ENCODE measurements around the gene FRMD8. TPM values are rescaled to one million over a fixed set of nuclear protein-coding genes. Genes with fewer than 3 reads are reported as not detected.

FRMD8 gene
- total RNA-seq, 4 donors from 2014 or later = 11.5 to 51.7 (median 20.1) TPM

GRCh38 chr11:65399845-65400244 lies 13.4 kb downstream of the FRMD8 start:
- in situ Hi-C loops (cut with MboI; ENCODE audit: low sequenced_read_pairs in 4 of 4) (no loop called here), intact Hi-C loops (cut with DNase I; ENCODE audit: low total_unique reads) (no loop called here)
- Histone ChIP-seq H3K36me3 (peaks cover 0 to 52% of the 10 kb centered on the region in 2 donors), H3K4me3 (no peak overlapping the region), H3K4me1 (no peaks in the 10 kb centered on the region), H3K9me3 (no peaks in the 10 kb centered on the region), H3K27ac (no peak overlapping the region), H3K27me3 (no peaks in the 10 kb centered on the region)
- TF ChIP-seq POLR2A (IDR thresholded peaks at IDR 0.05) (no peak), CTCF (IDR thresholded peaks at IDR 0.05 in 4 of 5, conservative IDR thresholded peaks at IDR 0.05 in 1 of 5) (no peak)
- DNase-seq = no peak
- no peak for ATAC-seq

DNA sequence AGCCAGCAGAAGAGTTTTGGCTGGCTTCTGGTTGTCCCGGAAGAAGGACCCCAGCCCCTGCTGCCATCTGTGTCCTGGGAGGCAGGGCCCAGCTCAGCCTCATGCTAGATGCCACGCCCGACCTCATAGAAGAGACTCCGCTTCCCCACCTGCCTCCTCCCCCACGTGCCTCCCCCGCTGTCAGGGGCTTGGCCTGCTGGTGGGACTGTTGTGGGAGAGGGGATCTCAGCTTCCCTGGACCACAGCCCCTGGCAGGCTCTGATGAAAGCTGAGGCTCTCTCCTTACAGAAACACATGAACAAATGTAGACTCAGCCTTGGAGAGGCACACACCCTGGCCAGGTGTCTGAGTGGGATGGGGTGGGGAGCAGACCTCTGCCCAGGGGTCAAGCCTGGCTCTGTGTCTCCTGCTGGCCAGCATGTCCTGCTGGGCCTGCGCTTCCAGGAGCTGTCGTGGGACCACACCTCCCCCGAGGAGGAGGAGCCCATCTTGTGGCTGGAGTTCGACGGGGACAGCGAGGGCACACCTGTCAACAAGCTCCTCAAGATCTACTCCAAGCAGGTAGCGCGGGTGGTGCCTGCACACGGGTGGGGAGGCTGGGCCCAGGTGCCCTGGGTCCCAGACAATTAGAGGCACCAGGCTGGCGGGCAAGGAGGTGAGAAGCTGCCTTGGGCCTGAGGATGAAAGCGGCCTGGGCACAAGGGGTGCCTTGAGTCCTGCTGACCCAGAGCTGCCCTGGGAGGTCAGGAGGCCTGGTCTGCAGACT lies 14.1 kb downstream of the FRMD8 start:
- intact Hi-C loops (cut with DNase I; ENCODE audit: low total_unique reads) = no loop called here
- in situ Hi-C loops (cut with MboI; ENCODE audit: low sequenced_read_pairs in 4 of 4) = no loop called here
- no peaks in the 10 kb centered on the region for H3K9me3 ChIP-seq
- ATAC-seq = no peak
- TF ChIP-seq CTCF (IDR thresholded peaks at IDR 0.05 in 4 of 5, conservative IDR thresholded peaks at IDR 0.05 in 1 of 5) (no peak), POLR2A (IDR thresholded peaks at IDR 0.05) (no peak)
- H3K36me3 ChIP-seq = peaks cover 0 to 57% of the 10 kb centered on the region in 2 donors
- no peaks in the 10 kb centered on the region for H3K27me3 ChIP-seq
- H3K4me3 ChIP-seq = no peak overlapping the region
- H3K27ac ChIP-seq = no peak overlapping the region
- H3K4me1 ChIP-seq = no peaks in the 10 kb centered on the region
- DNase-seq = no peak

DNA sequence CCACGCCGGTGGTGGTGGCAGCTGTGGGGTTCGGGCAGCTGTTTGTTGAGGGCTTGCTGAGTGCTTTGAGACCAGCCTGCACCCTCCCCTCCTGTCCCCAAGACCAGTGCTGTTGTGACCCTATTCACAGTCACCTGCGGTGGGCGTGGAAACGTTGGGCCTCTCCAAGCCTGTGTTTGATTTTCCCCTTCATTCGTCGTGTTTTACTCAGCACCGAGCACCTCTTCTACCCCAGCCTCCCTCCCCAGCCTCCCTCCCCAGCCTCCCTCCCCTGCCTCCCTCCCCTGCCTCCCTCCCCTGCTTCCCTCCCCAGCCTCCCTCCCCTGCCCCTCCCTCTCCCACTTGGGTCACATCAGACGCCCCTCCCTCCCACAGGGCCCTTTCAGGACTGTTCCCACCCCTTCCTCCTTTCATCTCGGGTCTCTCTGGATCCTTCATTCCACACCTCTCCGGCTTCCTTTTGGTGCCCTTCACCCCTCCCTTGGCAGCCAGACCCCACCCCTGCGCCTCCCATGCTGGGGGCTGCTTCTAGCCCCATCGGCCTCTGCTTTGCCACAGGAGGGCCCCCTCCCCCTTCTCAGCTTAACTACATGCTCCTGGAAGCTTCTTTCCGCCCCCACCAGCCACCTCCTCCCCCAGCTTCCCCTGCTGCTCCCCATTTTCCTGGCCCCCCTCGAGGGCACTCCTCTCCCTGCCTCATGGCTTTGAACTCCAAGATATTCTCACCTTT lies 14.8 kb downstream of the FRMD8 start:
- DNase-seq = no peak
- no peak overlapping the region for H3K27ac ChIP-seq
- intact Hi-C loops (cut with DNase I; ENCODE audit: low total_unique reads) = no loop called here

DNA sequence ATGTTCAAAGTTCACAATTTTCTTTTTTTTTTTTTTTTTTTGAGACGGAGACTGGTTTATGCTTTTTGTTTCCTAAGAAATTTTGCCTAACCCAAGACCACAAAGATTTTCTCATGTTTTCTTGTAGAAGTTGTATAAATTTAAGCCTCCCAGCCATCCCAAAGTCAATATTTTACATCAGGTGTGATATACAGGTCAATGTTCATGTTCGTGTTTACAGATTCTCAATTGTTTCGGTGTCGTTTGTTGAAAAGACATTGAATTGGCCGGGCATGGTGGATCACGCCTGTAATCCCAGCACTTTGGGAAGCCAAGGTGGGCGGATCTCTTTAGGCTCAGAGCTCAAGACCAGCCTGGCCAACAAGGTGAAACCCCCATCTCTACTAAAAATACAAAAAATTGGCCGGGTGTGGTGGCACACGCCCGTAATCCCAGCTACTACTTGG lies 15.4 kb downstream of the FRMD8 start:
- ATAC-seq = no peak
- DNase-seq = no peak
- no peak overlapping the region for H3K4me3 ChIP-seq
- in situ Hi-C loops (cut with MboI; ENCODE audit: low sequenced_read_pairs in 4 of 4) (no loop called here), intact Hi-C loops (cut with DNase I; ENCODE audit: low total_unique reads) (no loop called here)
- H3K27me3 ChIP-seq = no peaks in the 10 kb centered on the region
- no peaks in the 10 kb centered on the region for H3K9me3 ChIP-seq
- TF ChIP-seq CTCF (IDR thresholded peaks at IDR 0.05 in 4 of 5, conservative IDR thresholded peaks at IDR 0.05 in 1 of 5) = no peak
- no peak for TF ChIP-seq POLR2A (IDR thresholded peaks at IDR 0.05)
- peaks cover 0 to 69% of the 10 kb centered on the region in 2 donors for H3K36me3 ChIP-seq
- H3K27ac ChIP-seq = no peak overlapping the region
- no peaks in the 10 kb centered on the region for H3K4me1 ChIP-seq

More for the DNA sequence above, 14.8 kb downstream of the FRMD8 start:
- ATAC-seq = no peak
- Histone ChIP-seq H3K36me3 (peaks cover 0 to 64% of the 10 kb centered on the region in 2 donors), H3K9me3 (no peaks in the 10 kb centered on the region), H3K4me3 (no peak overlapping the region), H3K4me1 (no peaks in the 10 kb centered on the region), H3K27me3 (no peaks in the 10 kb centered on the region)
- TF ChIP-seq POLR2A (IDR thresholded peaks at IDR 0.05) = no peak
- TF ChIP-seq CTCF (IDR thresholded peaks at IDR 0.05 in 4 of 5, conservative IDR thresholded peaks at IDR 0.05 in 1 of 5) = no peak
- in situ Hi-C loops (cut with MboI; ENCODE audit: low sequenced_read_pairs in 4 of 4) = no loop called here

All from gastrocnemius medialis (tissue), 4 donors.